GM19328 (cell line): ENCODE results near the gene HIGD2B.
"Not testable (repeated sequence)": the region's sequence is repeated elsewhere in the genome, so short reads cannot be mapped to it uniquely, and the experiment has no call there.

Experiments used
- ATAC-seq: cut with Tn5 transposase; IDR thresholded peaks from one replicate; pipeline ENCODE4 v1.9.1; 2021; ENCODE audit warnings: mild to moderate bottlenecking, moderate library complexity; ENCODE audit not compliant: unreplicated experiment

The HIGD2B gene

GRCh38 chr15:72685925-72686794, at the start of gene HIGD2B, which contains the start of gene BBS4:
TSS of gene HIGD2B (minus strand) at chr15:72686182. CDS start at chr15:72676374, 9,808 bp downstream.
TSS of gene BBS4 (plus strand) at chr15:72686207. CDS start at chr15:72686228, 21 bp downstream.
- peak; percentile 98 for ATAC-seq

- ATAC-seq: no peak
These were observed 49.1 kb upstream of the HIGD2B start for GRCh38 chr15:72735111-72735510.

GRCh38 chr15:72733941-72734738, 48.2 kb upstream of the HIGD2B start:
- no peak for ATAC-seq

- no peak for ATAC-seq
These were observed 46.5 kb upstream of the HIGD2B start for GRCh38 chr15:72732516-72732915.

GRCh38 chr15:72732086-72732485, 46.1 kb upstream of the HIGD2B start:
- no peak for ATAC-seq

GRCh38 chr15:72728821-72729220, 42.8 kb upstream of the HIGD2B start:
- ATAC-seq: no peak

- ATAC-seq: not testable (repeated sequence)
These were observed 42.3 kb upstream of the HIGD2B start for GRCh38 chr15:72728249-72728648.

GRCh38 chr15:72727154-72727553, 41.2 kb upstream of the HIGD2B start:
- no peak for ATAC-seq

- not testable (repeated sequence) for ATAC-seq
These were observed 39.9 kb upstream of the HIGD2B start for GRCh38 chr15:72725851-72726250.

- ATAC-seq: no peak
These were observed 39.5 kb upstream of the HIGD2B start for GRCh38 chr15:72725446-72725845.

- ATAC-seq: no peak
These were observed 38.0 kb upstream of the HIGD2B start for GRCh38 chr15:72724028-72724427.

- ATAC-seq: no peak
These were observed 36.2 kb upstream of the HIGD2B start for GRCh38 chr15:72722071-72722696.

GRCh38 chr15:72708551-72709303, 22.7 kb upstream of the HIGD2B start:
- not testable (repeated sequence) for ATAC-seq

- ATAC-seq: no peak
These were observed 20.3 kb upstream of the HIGD2B start for GRCh38 chr15:72706266-72706665.

GRCh38 chr15:72700076-72700475, 14.1 kb upstream of the HIGD2B start:
- ATAC-seq: no peak

- no peak for ATAC-seq
These were observed 13.0 kb upstream of the HIGD2B start for GRCh38 chr15:72698938-72699337.

GRCh38 chr15:72690938-72691337, 5.0 kb upstream of the HIGD2B start:
- ATAC-seq: no peak

- ATAC-seq: no peak
These were observed 2.7 kb upstream of the HIGD2B start for GRCh38 chr15:72688697-72689096.

- no peak for ATAC-seq
These were observed 569 bp downstream of the HIGD2B start for GRCh38 chr15:72685301-72685924.

GRCh38 chr15:72682772-72683171, 3.2 kb downstream of the HIGD2B start:
- no peak for ATAC-seq
